Measurements from ENCODE around the gene SMIM24. TPM values are rescaled to one million over a fixed set of nuclear protein-coding genes. Genes with fewer than 3 reads are reported as not detected.

Gene SMIM24
- total and polyA plus RNA-seq, 9 of the 15 experiments (the other 6 are each of a cell fraction or from before 2014, with no cell fraction given): 0.45 to 12.3 (median 1.4) TPM; not detected in 1

GRCh38 chr19:3515891-3516422, 35.6 kb upstream of the SMIM24 start:
- TF ChIP-seq POLR2G (IDR thresholded peaks at IDR 0.05; ENCODE audit: low read depth, low read length) (0 out of 2 replicates have a peak, but pooled peaks have one; percentile 5), HOMEZ (CRISPR knock-in tag; IDR thresholded peaks at IDR 0.05) (no peak)
- H3K4me2 ChIP-seq (ENCODE audit: insufficient read depth, low read length): no peak overlapping the region
- intact Hi-C loops (cut with micrococcal nuclease): no loop called here
- no peaks in the 10 kb centered on the region for H3K9me3 ChIP-seq (replicated peaks; ENCODE audit: control insufficient read depth, insufficient read depth, low read depth, low read length)
- 72% methylated on average over 14 of the region's 15 CpGs for WGBS (ENCODE audit: insufficient coverage, low coverage, missing lambda C conversion rate)
- no peak overlapping the region for H3K9ac ChIP-seq (ENCODE audit: insufficient read depth in 1 of 2, low read depth in 2 of 2, low read length in 2 of 2)
- H3K27me3 ChIP-seq (ENCODE audit: control insufficient read depth in 2 of 2, insufficient read depth in 2 of 2, low read length in 2 of 2): no peaks in the 10 kb centered on the region
- peaks cover 76% of the 10 kb centered on the region for H3K79me2 ChIP-seq (ENCODE audit: control insufficient read depth, insufficient read depth, low read length)
- no peak overlapping the region for H3K27ac ChIP-seq (ENCODE audit: extremely low read depth, low read depth, low read length)
- ChIA-PET POLR2A (interaction anchor here (0.6 to 2.0 kb wide), 3 partner anchors 12 to 36 kb away, joined by 3 to 6 read pairs (median 3); partner anchors contain the start of gene DOHH), CTCF (ENCODE audit: low intra/inter-chr PET ratio) (interaction anchor here (0.6 kb wide), 1 partner anchor 21 kb away, joined by 3 read pairs; no protein-coding TSS in a partner anchor)
- no peak overlapping the region for H2AFZ ChIP-seq (ENCODE audit: low read depth, low read length)
- H4K20me1 ChIP-seq (replicated peaks; ENCODE audit: control insufficient read depth, insufficient read depth, low read length): peaks cover 46% of the 10 kb centered on the region
- no peak overlapping the region for H3K4me3 ChIP-seq
- peaks cover 22% of the 10 kb centered on the region; the same call in 1 of the 3 replicates for H3K36me3 ChIP-seq (ENCODE audit: control insufficient read depth, insufficient read depth, low read length)
- BruUV-seq (replicated peaks): no TSS peak
- H3K4me1 ChIP-seq (replicated peaks in 1 of 2; ENCODE audit: control insufficient read depth in 2 of 2, insufficient read depth in 2 of 2, low read length in 2 of 2): peaks cover 11 to 76% of the 10 kb centered on the region in 2 experiments
- ATAC-seq (no peak), FAIRE-seq (no peak), DNase-seq (ENCODE audit: extremely low read depth in 1 of 4, low spot score in 3 of 4) (no peak)
- H3K9me1 ChIP-seq (ENCODE audit: control insufficient read depth, insufficient read depth, low read length): peaks cover 8% of the 10 kb centered on the region
- in situ Hi-C loops (cut with MboI): no loop called here

GRCh38 chr19:3514930-3515329, 34.6 kb upstream of the SMIM24 start:
- intact Hi-C loops (cut with micrococcal nuclease): no loop called here
- no peak overlapping the region for H3K4me2 ChIP-seq (ENCODE audit: insufficient read depth, low read length)
- H3K27ac ChIP-seq (ENCODE audit: extremely low read depth, low read depth, low read length): no peak overlapping the region
- ChIA-PET POLR2A (no interaction called here), CTCF (ENCODE audit: low intra/inter-chr PET ratio) (no interaction called here)
- H3K9me3 ChIP-seq (replicated peaks; ENCODE audit: control insufficient read depth, insufficient read depth, low read depth, low read length): no peaks in the 10 kb centered on the region
- peaks cover 8% of the 10 kb centered on the region for H3K9me1 ChIP-seq (ENCODE audit: control insufficient read depth, insufficient read depth, low read length)
- H3K4me3 ChIP-seq: no peak overlapping the region
- no peaks in the 10 kb centered on the region for H3K27me3 ChIP-seq (ENCODE audit: control insufficient read depth in 2 of 2, insufficient read depth in 2 of 2, low read length in 2 of 2)
- H3K9ac ChIP-seq (ENCODE audit: insufficient read depth in 1 of 2, low read depth in 2 of 2, low read length in 2 of 2): peak overlapping the region in 1 of 2 experiments; percentile 28; a peak in 1 of 4 replicates
- no peak for ATAC-seq
- peaks cover 82% of the 10 kb centered on the region for H3K79me2 ChIP-seq (ENCODE audit: control insufficient read depth, insufficient read depth, low read length)
- no peak overlapping the region for H2AFZ ChIP-seq (ENCODE audit: low read depth, low read length)
- H3K4me1 ChIP-seq (replicated peaks in 1 of 2; ENCODE audit: control insufficient read depth in 2 of 2, insufficient read depth in 2 of 2, low read length in 2 of 2): peaks cover 4 to 71% of the 10 kb centered on the region in 2 experiments; a peak in 4 of 5 replicates
- FAIRE-seq: no peak
- in situ Hi-C loops (cut with MboI): no loop called here
- H3K36me3 ChIP-seq (ENCODE audit: control insufficient read depth, insufficient read depth, low read length): peaks cover 31% of the 10 kb centered on the region; the same call in 2 of the 3 replicates
- no peak for DNase-seq (ENCODE audit: extremely low read depth in 1 of 4, low spot score in 3 of 4)
- peaks cover 49% of the 10 kb centered on the region for H4K20me1 ChIP-seq (replicated peaks; ENCODE audit: control insufficient read depth, insufficient read depth, low read length)
- TF ChIP-seq POLR2AphosphoS2 (IDR thresholded peaks at IDR 0.05; ENCODE audit: low read length) (no peak), TCF3 (CRISPR knock-in tag; IDR thresholded peaks at IDR 0.05) (no peak), POLR2G (IDR thresholded peaks at IDR 0.05; ENCODE audit: low read depth, low read length) (peak; percentile 37; the same call in 1 of the 2 replicates), YBX1 (IDR thresholded peaks at IDR 0.05) (no peak), ZBTB2 (IDR thresholded peaks at IDR 0.05) (no peak)
- BruUV-seq (replicated peaks): no TSS peak
- 62% methylated on average over 8 of the region's 12 CpGs for WGBS (ENCODE audit: insufficient coverage, low coverage, missing lambda C conversion rate)
